T-helper 17 cell (primary cell): ENCODE results near the gene CCDC117. TPM values are rescaled to one million over a fixed set of nuclear protein-coding genes. Genes with fewer than 3 reads are reported as not detected.

Experiments used
- ATAC-seq: fragments of 150-1000 bp; cut with Tn5 transposase; 2 replicates; pipeline ENCODE4 v1.10.0; 2021; ENCODE audit warnings: mild to moderate bottlenecking, moderate library complexity
- DNase-seq, 3 donors: peaks; one replicate each; pipeline versions ENCODE4 v3.0.0 to v3.0.0-alpha.2; 2020 to 2021
- H3K9me3 ChIP-seq: one replicate; pipeline ENCODE4 v1.7.0; 2013; ENCODE audit warnings: low read length, mild to moderate bottlenecking; ENCODE audit not compliant: control insufficient read depth, poor library complexity, severe bottlenecking
- H3K27ac Mint-ChIP-seq: one replicate; pipeline ENCODE4 v1.8.0; 2022; ENCODE audit warnings: mild to moderate bottlenecking, moderate library complexity, mixed read lengths
- H3K27me3 Mint-ChIP-seq: one replicate; pipeline ENCODE4 v1.8.0; 2022; ENCODE audit warnings: mixed read lengths
- H3K36me3 Mint-ChIP-seq: one replicate; pipeline ENCODE4 v1.8.0; 2022; ENCODE audit warnings: low read depth, mixed read lengths
- H3K4me1 Mint-ChIP-seq: one replicate; pipeline ENCODE4 v1.8.0; 2022; ENCODE audit warnings: mild to moderate bottlenecking, mixed read lengths
- H3K4me3 Mint-ChIP-seq: one replicate; pipeline ENCODE4 v1.8.0; 2022; ENCODE audit warnings: mild to moderate bottlenecking, moderate library complexity, mixed read lengths
- total RNA-seq, 4 donors: library from RNA in 2 of 4; stranded (reverse) in 2 of 4; gene quantifications; one replicate each; pipeline ENCODE4 v1.2.3 and lab custom pipeline; 2022 to 2026

Gene CCDC117
- total RNA-seq, 2 donors from 2014 or later = 13.9 to 24.5 TPM

DNA sequence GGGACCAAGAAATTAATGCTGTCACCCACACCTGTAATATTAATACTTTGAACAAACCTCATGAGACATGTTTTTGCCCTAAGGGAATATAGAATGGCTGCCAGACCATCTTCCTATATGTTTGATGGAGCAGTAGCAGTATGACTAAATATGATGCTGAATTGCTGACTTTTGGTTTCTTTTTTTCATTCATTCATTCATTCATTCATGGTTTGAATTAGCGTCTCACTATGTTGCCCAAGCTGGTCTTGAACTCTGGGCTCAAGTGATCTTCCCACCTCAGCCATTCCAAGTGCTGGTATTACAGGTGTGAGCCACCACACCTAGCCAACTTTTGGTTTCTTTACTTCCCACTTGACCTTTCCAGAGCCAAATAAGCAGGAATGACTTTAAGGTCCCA is 7.8 kb downstream of the CCDC117 start:
- no peak overlapping the region for H3K27ac Mint-ChIP-seq
- ATAC-seq = no peak
- H3K36me3 Mint-ChIP-seq = peaks cover 4% of the 10 kb centered on the region
- no peak overlapping the region for H3K4me3 Mint-ChIP-seq
- H3K4me1 Mint-ChIP-seq = peaks cover 16% of the 10 kb centered on the region
- no peaks in the 10 kb centered on the region for H3K27me3 Mint-ChIP-seq
- H3K9me3 ChIP-seq = no peaks in the 10 kb centered on the region
- no peak for DNase-seq

DNA sequence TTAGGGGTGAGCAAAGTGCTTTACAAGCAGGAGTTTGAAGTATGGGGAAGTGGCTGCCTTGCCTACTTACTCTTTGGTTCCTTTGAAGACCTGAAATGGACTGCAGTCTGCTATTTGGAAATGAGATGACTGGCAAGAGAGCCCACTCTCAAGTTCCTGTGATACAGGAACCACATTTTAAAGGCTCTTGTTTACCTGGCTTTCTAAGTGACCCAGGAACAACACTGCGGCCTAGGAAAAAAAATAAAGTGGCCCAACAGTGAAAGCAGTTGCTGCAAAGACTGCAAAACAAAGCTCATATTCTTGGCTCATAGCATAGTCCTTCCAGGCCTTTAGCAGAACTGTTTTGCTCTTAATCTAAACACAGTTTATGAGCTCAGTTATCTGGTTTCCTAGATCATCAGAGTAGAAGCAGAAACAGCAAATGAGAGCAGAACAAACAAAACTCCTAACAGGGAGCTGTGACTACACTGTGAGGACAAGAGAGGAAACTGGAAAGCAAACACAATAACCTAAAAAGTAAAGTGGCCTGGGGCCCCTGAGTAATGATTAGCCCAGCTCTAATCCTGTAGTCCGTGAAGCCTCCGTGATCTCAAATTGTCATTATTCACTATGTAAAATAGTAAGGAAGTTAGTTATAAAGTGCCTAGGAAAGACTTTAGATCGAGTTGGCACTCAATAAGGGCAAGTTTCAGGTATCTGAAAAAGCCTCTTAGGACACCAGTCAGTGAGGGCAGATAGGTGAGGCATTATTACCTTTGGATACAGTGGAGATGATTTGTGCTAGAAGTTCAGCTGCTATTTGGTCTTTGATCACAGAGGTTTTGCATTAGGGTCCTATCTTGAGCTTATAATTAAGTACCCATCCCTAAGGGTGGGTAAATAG is 11.5 kb downstream of the CCDC117 start:
- peaks cover 11% of the 10 kb centered on the region for H3K4me1 Mint-ChIP-seq
- DNase-seq (no peak), ATAC-seq (no peak)
- H3K9me3 ChIP-seq = no peaks in the 10 kb centered on the region
- peaks cover 4% of the 10 kb centered on the region for H3K36me3 Mint-ChIP-seq
- H3K27me3 Mint-ChIP-seq = no peaks in the 10 kb centered on the region
- H3K4me3 Mint-ChIP-seq = no peak overlapping the region
- H3K27ac Mint-ChIP-seq = no peak overlapping the region

DNA sequence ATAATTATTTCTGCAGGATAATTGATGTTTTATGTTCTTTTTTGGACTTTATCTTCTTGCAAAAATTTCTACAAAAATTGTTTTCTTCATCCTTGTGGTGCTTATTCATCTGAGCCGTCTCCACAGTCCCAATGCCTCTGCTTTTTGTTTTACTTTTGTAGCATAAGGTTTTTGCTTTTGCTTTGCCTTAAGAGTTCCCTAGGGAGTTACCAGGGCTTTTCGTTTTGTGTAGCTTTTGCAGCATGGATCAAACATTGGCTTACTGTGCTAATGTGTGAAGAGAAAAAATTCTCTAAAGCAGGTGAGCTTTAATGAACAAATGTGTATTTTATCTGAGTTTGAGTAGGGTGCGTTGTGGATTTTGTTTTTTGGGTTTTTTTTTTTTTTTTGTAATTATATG is 16.1 kb downstream of the CCDC117 start:
- Mint-ChIP-seq H3K4me3 (no peak overlapping the region), H3K27ac (no peak overlapping the region), H3K27me3 (no peaks in the 10 kb centered on the region), H3K4me1 (peaks cover 28% of the 10 kb centered on the region), H3K36me3 (peaks cover 4% of the 10 kb centered on the region)
- H3K9me3 ChIP-seq = no peaks in the 10 kb centered on the region
- ATAC-seq (no peak), DNase-seq (no peak)

DNA sequence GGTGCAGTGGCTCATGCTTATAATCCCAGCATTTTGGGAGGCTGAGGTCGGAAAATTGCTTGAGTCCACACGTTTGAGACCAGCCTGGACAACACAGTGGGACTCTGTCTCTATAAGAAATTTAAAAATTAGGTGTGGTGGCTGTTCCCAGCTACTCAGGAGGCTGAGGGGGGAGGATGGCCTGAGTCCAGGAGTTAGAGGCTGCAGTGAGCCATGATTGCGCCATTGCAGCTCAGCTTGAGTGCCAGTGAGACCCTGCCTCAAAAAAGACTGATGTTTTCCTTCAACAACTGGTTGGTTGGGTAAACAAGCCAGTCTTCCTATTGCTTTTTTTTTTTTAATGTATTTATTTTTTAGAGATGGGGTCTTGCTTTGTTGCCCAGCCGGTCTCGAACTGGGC is 18.6 kb downstream of the CCDC117 start:
- Mint-ChIP-seq H3K27ac (peak overlapping the region; percentile 39), H3K4me1 (peaks cover 39% of the 10 kb centered on the region), H3K36me3 (peaks cover 3% of the 10 kb centered on the region), H3K4me3 (no peak overlapping the region), H3K27me3 (no peaks in the 10 kb centered on the region)
- DNase-seq = no peak
- no peaks in the 10 kb centered on the region for H3K9me3 ChIP-seq
- no peak for ATAC-seq

DNA sequence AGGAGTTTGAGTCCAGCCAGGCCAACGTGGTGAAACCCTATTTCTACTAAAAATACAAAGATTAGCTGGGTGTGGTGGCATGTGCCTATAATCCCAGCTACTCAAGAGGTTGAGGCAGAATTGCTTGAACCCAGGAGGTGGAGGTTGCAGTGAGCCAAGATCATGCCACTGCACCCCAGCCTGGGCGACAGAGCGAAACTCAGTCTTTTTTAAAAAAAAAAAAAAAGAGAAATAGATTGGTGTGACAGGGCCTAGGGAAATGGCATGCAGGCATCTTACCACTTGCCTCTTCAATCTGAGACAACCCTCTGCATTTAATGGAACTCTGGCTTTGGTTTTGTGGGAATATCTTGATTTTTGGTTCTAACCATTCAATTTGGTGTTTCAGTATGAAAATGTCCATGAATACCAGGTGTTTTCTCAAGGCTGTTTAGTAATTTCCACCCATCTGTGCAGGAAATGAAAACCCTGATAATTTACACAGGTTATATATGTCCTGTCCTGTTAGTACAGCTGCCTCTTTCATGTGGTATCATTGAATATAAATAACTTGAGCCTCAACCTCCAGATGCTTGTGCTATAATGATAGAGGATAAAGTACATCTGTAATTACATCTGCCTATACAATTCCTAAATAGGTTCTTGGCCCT is 19.5 kb downstream of the CCDC117 start:
- Mint-ChIP-seq H3K27me3 (no peaks in the 10 kb centered on the region), H3K4me3 (peak overlapping the region; percentile 39), H3K4me1 (peaks cover 43% of the 10 kb centered on the region), H3K27ac (peak overlapping the region; percentile 81), H3K36me3 (peaks cover 3% of the 10 kb centered on the region)
- no peak for DNase-seq
- H3K9me3 ChIP-seq = no peaks in the 10 kb centered on the region
- peak; percentile 49 for ATAC-seq

DNA sequence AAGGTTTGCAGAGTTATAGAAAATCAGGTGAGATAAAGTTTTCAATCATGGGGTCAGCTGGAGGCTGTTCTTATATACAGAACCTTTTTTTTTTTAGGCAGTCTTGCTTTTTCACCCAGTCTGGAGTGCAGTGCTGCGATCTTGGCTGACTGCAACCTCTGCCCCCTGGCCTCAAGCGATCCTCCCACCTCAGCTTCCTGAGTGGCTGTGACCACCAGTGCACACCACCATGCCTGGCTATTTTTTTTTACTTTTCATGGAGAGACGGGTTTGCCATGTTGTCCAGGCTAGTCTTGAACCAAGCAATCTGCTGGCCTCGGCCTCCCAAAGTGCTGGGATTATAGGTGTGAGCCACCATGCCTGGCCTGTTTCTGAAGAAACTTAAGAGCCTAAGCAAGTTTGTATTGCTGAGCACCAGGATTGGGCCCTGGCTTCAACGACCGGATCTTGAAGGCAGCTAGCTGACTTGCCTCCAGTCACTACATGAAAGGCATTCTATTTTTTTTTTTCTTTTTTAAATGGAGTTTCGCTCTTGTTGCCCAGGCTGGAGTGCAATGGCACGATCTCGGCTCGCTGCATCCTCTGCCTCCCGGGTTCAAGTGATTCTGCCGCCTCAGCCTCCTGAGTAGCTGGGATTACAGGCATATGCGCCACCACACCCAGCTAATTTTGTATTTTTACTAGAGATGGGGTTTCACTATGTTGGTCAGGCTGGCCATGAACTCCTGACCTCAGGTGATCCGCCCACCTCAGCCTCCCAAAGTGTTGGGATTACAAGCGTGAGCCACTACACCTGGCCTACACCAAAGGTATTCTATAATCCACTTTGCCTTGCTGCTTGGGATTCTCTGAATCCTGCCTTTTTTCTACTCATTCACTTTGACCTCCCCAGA is 20.2 kb downstream of the CCDC117 start:
- H3K27me3 Mint-ChIP-seq = no peaks in the 10 kb centered on the region
- peak overlapping the region; percentile 39 for H3K4me3 Mint-ChIP-seq
- H3K9me3 ChIP-seq = no peaks in the 10 kb centered on the region
- H3K27ac Mint-ChIP-seq = peak overlapping the region; percentile 81
- ATAC-seq = peak; percentile 44
- peaks cover 46% of the 10 kb centered on the region for H3K4me1 Mint-ChIP-seq
- no peak for DNase-seq
- peaks cover 3% of the 10 kb centered on the region for H3K36me3 Mint-ChIP-seq

DNA sequence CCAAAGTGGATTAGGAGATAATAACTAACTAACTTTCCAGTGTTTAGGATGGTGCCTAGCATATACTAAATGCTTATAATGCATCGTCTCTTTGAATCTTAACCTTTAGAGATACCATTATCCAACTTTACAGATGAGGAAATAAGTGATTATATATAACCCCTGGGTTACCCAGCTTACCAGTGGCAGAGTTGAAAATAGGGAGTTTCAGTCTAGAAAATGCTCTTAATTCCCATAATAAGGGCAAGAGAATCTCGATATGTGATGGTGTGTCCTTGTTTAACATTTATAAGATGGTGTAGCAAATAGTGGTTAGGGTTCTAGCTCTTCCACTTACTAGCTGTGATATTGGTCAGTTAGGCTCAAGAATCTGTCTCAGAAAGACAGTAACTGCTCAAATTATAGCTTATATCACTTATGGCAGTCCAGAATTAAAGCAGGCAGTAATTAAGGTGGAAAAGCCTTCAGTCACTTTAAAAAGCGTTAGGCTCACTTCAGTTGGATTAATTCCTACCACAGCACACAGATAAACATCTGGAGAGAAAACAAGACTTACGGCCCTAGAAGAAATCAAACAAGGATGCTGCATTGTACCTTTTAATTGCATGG is 21.6 kb downstream of the CCDC117 start:
- H3K36me3 Mint-ChIP-seq = peaks cover 4% of the 10 kb centered on the region

DNA sequence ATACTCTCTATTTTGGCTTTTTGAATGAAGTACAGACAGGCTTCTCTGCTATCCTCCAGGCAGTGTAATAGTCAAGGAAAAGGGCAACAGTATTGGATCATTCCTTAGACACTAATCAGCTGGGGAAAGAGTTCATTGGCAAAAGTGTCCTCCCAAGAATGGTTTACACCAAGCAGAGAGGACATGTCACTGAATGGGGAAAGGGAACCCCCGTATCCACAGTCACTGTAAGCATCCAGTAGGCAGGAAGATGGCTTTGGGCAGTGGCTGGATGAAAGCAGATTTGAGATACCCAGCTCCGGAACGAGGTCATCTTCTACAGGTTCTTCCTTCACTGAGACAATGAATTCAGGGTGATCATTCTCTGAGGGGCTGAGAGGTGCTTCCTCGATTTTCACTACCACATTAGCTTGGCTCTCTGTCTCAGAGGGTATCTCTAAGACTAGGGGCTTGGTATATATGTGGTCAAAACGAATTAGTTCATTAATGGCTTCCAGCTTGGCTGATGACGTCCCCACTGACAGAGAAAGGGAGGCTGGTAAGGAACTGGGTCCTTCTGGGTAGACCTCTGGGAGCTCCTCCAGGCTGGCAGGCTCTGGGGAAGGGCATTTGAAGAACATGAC is 22.7 kb downstream of the CCDC117 start:
- H3K4me3 Mint-ChIP-seq = no peak overlapping the region
- H3K4me1 Mint-ChIP-seq = peaks cover 53% of the 10 kb centered on the region
- DNase-seq (no peak), ATAC-seq (no peak)
- peaks cover 11% of the 10 kb centered on the region for H3K36me3 Mint-ChIP-seq
- no peaks in the 10 kb centered on the region for H3K27me3 Mint-ChIP-seq
- no peaks in the 10 kb centered on the region for H3K9me3 ChIP-seq
- H3K27ac Mint-ChIP-seq = peak overlapping the region; percentile 100

More for the DNA sequence above, 21.6 kb downstream of the CCDC117 start:
- H3K27me3 Mint-ChIP-seq = no peaks in the 10 kb centered on the region
- H3K4me3 Mint-ChIP-seq = no peak overlapping the region
- ATAC-seq (no peak), DNase-seq (no peak)
- peaks cover 48% of the 10 kb centered on the region for H3K4me1 Mint-ChIP-seq
- peak overlapping the region; percentile 100 for H3K27ac Mint-ChIP-seq
- no peaks in the 10 kb centered on the region for H3K9me3 ChIP-seq

DNA sequence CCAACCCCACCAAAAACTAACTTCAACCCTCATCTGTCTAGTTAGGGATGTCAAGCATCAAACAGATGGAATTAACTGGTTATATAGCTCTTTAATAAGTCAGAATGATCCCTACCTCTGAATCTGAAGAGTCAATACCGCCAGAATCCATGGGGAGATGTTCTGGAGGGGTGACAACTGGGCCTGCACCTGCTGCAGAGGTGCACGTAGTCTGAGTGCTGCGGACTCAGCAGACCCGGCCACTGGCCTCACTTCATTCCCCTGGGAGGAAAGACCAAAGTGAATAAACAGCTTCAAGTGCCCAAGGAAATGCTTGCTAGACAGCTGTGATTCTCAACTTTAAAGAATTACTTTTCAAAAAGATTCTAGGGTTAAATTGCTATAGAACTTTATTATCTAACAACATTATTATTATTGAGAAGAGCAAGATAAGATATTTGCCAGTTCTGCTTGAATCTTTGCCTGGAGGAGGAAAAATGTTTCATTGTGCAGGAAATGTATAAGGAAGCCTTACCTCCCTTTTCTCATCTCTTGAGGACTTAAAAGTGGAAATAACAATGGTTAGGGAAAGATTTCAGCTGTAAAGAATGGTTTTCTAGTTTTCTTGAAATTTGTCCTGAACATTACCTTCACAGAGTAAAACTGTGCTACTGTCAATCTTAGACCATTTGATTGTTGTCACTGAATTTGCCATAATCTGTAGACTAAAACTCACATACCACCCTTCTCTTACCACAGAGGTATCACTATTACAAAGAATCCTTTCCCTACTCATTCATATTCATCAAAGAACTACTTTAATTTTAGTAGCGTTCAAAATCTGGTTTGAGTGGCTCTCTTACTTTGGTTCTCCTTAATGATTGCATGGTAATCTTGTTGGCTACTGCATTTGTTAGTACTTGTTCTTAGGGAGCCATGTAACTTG is 23.7 kb downstream of the CCDC117 start:
- Mint-ChIP-seq H3K36me3 (peaks cover 11% of the 10 kb centered on the region), H3K4me3 (peak overlapping the region; percentile 47), H3K4me1 (peaks cover 48% of the 10 kb centered on the region), H3K27me3 (no peaks in the 10 kb centered on the region), H3K27ac (peak overlapping the region; percentile 100)
- DNase-seq (no peak), ATAC-seq (no peak)
- H3K9me3 ChIP-seq = no peaks in the 10 kb centered on the region

DNA sequence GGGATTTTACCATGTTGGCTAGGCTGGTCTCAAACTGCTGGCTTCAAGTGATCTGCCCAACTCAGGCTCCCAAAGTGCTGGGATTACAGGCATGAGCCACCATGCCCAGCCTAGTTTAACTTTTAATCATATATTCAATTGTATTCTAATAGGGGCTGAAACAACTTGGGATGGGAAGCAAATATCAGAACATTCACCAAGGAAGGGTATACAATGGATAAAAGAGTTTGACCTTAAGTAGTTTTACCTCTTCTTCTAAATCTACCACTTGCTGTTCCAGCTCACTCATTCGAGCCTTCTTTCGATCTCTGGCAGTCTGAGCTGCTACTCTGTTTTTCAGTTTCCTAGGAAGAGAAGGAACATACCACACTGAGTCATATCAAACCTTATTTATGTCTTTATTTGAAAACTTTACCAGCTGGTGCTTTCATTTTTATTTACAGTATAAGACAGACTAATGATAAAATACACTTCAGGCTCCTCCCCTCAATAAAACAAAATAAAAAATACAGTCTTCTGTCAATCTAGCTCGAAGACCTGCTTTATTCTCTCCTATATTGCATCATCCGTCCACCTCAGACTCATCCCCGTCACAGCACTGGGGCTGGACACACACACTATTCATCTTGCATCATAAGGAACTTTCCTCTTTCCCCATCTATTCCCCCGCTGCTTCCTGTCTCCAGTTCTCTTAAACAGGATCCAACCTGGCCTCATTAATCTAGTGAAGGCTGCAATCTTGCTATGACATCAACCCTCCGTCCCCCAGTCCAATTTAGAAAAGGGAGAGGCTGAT is 26.5 kb downstream of the CCDC117 start:
- Mint-ChIP-seq H3K4me1 (peaks cover 44% of the 10 kb centered on the region), H3K27me3 (no peaks in the 10 kb centered on the region), H3K27ac (peak overlapping the region; percentile 100), H3K4me3 (peak overlapping the region; percentile 99), H3K36me3 (peaks cover 11% of the 10 kb centered on the region)
- DNase-seq (no peak), ATAC-seq (no peak)
- no peaks in the 10 kb centered on the region for H3K9me3 ChIP-seq
